Superior temporal gyrus (tissue), 1 donor: ENCODE results near the gene ANGPTL8.
A peak's percentile ranks its signal among the peaks of the same experiment; 100 is the strongest.

Experiments
- DNase-seq: peaks from one replicate; pipeline ENCODE4 v3.0.0-alpha.2; 2016; ENCODE audit errors: extremely low spot score

ANGPTL8 gene

DNA sequence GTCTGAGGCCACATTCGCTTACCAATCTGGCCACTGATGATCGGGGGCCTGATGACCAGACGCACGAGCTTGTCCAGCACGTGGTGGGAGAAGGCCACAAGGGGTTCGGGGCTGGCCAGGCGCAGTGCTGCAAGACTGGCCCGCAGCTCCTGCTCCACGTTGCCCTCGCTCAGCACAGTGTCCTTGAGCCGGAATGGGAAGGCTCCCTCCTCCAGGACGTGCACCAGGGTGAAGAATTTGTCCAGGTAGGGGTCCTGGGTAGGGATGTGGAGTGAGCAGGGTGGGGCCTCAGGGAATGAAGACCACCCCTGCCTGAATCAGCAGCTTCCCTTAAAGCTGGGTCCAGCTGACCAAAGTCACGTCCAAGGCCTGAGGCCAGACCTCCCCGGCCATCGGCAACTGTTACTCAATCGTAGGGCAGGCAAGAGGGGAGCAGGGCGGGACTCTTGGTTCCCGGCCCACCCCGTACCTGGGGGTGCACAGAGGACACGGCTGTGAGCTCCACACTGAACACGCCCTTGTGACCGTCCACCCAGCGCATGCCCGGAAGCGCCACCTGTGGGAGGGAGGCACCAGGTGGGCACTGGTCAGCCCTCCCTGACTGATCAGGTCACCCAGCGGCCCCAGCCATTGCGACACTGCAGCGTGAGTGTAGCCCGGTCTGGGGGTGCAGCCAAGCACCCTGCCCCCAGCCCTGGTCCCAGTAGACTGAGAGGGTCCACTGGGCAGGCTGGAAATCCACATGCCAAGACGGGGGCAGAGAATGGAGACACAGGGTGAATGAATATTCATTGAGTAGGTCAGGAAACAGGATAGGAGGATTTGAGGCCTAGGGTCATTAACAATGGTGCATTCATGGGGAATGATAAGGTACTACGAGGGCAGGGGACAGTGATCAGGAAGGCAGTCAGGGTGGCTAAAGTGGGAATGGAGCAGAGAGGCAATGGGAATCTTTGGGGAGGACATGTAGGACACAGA lies 2.8 kb upstream of the ANGPTL8 start:
- DNase-seq: no peak

DNA sequence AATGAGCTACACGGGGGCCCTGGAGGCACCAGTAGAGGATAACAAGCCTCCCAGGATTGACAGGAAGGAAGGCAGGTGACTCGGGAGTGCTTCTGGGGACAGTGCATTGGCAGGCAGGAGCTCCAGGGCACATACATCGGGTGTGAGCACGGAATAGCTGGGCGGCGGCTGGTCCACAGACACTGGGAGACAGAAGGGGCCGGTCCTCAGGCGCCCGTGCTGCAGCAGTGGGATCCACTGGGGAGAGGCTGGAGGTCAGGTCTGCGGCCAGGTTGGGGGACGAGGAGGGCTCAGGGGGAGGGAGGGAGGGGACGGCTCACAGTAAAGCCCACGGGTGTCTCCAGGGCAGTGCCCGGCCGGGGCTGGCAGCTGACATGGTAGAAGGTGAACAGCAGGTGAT lies 2.1 kb upstream of the ANGPTL8 start:
- no peak for DNase-seq

DNA sequence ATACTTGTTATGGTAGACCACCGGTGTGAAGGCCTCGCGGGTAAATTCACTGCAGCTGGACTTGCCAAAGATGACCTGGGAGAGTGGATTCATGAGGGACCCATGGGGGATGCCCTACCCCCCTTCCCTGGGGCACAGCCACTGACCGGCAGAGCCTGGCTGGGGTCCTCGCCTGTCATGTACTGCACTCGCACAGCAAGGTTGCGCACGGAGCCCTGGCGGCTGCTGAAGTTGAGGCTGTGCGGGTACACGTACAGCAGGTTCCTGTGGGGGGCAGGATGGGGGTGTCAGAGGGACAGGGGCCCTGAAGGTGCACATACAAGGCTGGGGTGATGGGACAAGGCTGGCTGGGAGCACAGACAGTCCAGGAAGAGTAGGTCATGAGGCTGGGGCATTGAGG lies 1.4 kb upstream of the ANGPTL8 start:
- DNase-seq: no peak

DNA sequence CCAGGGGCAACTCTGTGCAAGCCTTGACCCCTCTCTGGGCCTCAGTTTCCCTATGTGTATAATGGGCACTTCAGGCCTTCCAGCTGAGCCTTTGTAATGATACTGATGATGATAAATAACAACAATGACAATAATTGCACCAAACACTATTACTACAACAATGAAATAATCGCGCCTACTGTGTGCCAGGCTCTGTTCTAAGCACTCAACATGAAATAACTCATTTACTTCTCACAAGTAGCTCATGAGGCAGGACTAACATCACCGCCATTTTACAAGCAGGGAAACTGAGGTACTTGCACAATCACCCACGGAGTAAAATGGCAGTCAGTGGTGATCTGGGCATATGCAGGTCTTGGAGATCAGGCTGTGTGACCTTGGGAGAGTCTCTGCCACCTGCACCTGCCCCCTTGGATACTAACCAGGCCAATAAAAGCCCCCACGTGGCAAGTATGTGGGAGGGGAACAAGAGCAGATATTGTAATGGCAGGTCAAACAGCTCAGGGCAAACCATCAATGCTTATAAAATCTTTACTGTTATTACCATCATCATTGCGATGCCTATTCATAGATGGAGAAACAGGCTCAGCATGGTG lies 540 bp upstream of the ANGPTL8 start:
- no peak for DNase-seq

DNA sequence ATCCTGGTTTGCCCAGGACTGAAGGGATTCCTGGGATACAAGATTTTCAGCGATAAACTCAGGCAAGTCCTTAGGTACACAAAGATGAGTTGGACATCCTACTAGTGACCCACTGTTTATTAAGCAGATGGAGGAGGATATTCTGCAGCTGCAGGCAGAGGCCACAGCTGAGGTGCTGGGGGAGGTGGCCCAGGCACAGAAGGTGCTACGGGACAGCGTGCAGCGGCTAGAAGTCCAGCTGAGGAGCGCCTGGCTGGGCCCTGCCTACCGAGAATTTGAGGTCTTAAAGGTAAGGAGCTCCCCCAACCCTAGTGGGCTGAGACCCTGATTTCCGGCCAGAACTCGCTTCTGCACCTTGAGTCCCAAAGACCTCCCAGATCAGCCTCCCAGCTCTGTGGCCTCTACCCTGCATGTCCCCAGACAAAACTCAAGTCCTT lies 607 bp downstream of the ANGPTL8 start:
- DNase-seq: no peak

DNA sequence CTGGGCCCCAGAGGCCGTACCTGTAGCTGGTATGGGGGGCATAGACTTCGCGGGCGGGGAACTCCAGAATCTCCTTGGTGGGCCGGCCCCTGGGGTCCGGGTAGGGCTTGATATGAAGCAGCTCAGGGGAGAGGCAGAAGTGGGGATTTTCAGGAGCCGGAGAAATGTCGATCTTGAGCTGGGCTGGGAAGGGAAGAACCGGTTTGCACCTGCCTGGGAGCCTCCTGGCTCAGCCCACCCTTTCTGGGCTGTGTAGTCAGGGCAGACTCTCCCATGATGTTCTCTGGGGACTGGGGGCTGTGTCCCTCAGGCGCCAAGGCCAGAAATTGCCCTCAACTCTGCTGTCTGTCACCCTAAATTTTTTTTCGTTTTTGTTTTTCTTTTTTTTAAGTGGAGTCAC lies 2.6 kb downstream of the ANGPTL8 start:
- no peak for DNase-seq

DNA sequence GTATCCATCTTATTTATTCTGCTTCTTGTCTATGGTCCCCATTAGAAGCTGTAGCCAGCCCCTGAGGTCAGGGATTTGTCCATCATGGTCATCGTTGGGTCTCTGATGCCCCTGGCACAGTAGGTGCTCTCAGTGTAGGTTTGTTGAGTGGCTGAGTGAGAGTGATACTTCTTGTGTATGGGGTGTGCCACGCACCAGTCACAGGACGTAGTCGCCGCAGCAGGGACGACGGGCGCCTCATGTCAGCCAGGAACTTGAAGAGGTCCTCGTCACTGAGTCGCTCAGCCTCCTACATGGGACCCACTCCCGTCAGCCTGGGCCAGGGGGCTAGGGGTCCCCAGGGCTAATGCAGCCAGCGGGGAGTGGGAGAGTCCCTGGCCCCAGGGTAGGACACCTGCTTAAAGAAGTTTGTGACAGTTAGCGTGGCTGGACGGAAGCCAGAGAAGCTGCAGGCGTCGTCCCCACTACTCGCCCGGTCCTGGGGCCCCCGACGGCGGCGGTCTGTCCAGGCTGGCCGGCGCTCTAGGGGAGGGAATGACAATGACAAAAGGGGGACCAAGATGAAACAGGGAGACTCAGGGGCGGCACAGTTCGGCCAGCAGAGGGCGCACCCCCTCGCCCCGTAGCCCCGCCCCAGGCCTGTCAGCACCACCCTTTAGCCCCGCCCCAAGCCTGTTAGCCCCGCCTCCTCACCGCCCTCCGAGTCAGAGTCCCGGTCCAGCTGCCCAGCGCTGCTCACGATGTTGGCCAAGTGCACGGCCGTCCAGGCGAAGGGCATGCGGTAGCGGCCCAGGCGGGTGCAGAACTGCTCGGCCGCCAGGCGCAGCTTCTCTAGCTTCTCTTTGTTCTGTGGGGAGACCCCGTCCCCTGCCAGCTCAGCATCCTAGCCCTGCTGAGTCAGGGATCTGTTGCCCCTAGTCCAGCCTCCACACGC lies 3.7 kb downstream of the ANGPTL8 start:
- peak; percentile 75 for DNase-seq

DNA sequence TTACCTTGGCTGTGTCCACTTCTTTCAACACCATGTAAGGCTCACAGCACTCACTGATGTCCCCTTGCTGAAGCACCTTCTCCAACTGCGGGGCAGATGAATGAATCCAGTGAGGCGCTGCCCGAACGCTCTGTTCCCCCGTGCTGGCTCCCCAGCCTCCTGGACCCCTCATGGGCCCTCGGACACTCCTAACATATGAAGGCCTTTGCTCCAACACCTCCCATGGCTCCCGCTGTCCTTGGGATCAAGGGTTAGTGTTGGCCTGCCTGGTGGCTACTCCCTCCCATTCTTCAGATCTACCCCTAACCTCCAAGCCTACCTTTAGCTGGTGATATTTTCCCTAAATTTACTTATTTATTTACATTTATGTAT lies 4.4 kb downstream of the ANGPTL8 start:
- DNase-seq: no peak

DNA sequence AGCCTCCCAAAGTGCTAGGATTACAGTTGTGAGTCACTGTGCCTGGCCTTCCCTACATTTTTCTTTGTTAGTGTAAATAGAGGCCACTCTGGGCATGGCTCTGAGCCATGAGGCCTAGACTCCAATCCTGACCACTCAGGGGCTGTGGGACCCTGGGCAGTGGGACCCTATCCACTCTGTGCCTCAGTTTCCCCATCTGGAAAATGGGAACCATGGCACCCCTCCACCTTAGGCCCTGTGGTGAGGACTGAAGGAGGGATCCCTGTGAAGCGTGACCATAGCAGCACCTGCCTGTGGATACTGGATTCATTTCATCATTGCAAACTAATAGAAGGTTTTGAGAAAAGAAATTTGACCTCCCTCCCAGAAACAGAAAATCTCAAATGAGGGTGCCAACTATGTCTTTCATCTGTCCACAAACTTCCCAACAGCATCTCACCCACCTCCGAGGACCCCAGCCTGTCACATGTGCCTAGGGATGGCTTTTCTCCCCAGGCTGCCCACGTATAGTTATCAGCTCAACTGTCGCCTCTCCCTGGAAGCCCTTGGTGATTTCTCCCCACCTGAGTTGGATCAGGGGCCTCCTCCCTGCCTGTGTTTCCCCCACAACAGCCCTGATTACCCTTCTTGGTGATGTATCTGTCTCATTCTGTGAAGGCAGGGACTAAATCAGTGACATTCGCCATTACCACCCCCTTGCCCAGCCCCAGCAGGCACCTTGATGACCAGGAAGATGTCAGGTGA lies 5.6 kb downstream of the ANGPTL8 start:
- no peak for DNase-seq

DNA sequence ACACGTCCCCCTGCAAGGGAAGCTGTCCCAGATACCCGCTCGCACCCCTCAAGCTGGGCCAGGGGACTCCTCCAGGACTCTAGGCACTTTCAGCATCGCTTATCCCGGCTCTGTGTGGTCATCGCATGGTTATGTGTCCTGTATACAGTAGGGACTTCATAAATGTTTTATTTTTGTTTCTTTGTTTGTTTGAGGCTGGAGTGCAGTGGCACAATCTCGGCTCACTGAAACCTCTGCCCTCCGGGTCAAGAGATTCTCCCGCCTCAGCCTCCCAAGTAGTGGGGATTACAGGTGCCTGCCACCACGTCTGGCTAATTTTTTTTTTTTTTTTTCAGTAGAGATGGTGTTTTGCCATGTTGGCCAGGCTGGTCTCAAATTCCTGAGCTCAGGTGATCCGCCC lies 7.5 kb downstream of the ANGPTL8 start:
- DNase-seq: no peak

DNA sequence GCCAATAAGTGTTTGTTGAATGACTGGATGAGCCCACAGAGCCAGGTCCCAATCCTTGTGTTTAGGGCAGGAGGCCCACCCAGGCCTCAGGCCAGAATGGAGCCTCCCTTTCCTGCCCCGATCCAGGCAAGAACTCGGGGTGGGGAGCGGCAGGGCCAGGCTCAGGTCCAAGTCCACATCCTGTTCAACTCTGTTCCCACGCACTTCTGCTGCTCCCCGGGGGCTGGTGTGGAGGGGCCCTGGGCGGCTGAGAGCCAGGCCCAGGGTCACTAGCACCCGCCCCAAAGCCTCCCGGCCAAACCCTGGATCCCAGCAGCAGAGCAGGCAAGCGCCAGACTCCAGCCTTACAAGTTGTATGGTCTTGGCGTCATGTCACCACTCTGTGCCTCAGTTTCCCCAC lies 8.0 kb downstream of the ANGPTL8 start:
- no peak for DNase-seq

DNA sequence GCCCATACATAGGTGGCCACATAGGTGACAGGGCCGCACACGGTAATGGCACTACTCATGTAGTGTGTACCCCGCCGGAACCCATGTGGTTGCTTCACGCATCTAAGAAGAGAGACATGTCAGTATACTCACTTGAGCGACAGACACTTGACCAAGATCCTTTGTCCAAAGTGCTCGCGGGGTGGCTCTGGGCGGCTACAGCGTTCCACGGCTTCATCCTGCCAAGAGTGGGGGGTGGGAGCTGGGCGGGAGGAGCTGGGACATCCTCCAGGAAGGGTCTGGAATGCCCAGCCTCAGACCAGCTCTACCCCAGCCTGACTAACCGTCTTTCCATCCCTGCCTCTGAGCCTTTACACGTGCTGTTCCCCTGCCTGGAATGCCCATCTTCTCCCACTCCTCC lies 8.5 kb downstream of the ANGPTL8 start:
- no peak for DNase-seq

DNA sequence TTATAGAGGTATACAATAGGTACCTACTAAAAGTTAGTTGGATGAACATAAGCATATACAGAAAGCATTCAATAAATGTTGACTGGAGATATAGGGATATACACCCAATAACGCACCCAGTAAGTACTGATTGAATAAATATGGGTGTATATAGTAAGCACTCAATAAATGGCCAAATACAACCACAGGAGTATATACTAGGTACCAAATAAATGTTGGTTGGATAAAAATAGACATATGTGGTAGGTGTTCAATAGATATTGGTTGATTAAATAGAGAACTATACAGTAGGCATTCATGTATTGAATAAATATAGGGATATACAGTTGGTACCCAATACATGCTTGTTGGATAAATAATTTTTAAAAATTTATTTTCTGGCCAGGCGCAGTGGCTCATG lies 9.4 kb downstream of the ANGPTL8 start:
- no peak for DNase-seq

DNA sequence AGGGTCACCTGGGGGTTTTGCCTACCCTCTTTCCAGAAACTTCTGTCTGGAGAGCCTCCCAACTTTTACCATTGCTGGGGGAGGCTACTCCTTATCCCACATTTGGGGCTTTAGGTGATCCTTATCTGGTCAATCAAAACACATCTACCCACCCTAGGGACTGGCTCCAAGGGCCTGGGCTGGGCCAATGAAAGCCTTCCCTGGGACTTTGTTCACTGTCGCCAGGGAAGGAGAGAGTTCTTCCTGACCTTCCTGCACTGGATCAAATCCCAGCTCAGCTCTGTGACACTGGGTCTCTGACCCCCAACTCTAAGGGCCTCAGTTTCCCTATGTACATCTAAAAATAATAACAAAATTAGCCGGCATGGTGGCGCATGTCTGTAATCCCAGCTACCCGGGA lies 11.8 kb downstream of the ANGPTL8 start:
- no peak for DNase-seq

DNA sequence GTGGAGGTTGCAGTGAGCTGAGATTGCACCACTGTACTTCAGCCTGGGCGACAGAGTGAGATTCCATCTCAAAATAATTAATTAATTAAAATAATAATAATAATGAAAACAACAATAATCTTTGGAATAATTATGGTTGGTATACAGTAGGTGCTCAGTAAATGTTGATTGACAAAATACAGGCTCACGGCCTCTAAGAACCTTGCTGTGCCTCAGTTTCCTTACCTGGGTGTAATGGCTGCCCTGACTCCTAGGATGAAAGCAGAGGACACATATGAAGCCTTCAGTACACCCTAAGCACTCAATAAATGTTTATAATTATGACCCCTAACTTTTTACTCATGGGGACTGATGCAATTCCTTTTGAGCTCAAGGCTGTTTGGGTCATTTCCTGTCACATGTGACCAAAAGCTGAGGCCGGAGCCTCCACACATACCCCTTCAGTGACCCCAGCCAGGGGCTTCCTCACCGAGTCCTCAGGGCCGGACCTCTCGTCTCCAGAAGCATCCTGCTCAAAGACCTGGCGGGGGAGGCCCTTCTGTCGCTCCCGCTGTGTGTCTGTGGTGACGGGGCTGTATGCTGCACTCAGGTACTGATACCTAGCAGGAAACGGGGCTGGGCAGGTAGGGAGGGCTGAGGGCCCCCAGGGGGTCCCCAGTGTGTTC lies 12.4 kb downstream of the ANGPTL8 start:
- no peak for DNase-seq

DNA sequence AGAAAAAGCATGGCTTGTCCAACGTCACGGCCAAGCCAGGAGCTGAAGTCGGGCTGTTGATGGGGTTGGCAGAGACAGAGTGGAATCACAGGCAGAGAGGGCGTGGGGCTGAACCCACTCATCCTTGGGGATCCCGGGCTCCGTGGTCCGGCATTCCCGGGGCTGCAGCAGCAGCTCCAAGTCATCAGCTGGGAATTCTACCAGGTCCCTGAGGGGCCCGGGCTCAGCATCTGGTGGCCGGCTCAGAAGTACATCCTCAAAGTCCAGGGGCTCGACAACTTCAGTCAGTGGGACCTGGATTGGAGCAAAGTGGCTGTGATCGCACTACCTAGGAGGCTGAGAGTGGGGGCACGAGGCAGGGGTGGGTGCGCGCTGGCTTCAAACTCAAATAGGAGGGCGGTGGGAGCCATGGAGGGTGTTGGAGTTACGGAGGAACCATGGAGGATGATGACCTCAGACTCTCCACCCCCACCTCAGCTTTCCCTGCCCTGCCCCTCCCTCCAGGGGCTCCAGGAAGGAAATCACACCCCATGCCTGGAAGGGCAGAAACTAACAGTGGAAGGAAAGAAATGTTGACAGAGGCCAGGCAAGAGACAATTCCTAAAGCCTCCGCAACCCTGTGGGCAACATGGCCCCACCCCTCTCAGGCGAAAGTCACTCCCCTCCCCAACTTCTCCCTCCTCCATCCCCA lies 13.4 kb downstream of the ANGPTL8 start:
- DNase-seq: no peak

DNA sequence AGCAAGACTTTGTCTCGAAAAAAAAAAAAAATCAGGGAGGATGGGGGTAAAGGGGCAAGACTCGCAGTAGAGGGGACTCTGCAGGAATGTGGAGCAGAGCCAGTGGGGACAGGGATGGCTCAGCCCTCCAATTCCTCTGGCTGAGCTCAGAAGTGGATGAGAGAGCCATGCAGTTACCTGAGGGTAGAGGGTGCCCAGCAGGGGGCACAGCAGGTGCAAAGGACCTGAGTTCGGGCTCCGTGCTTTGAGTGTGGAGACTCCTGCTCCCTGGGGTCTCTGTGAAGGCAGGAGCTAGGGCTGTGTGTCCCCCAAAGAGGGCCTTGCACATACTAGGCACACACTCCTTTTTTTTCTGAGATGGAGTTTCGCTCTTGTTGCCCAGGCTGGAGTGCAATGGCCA lies 15.2 kb downstream of the ANGPTL8 start:
- DNase-seq: no peak

DNA sequence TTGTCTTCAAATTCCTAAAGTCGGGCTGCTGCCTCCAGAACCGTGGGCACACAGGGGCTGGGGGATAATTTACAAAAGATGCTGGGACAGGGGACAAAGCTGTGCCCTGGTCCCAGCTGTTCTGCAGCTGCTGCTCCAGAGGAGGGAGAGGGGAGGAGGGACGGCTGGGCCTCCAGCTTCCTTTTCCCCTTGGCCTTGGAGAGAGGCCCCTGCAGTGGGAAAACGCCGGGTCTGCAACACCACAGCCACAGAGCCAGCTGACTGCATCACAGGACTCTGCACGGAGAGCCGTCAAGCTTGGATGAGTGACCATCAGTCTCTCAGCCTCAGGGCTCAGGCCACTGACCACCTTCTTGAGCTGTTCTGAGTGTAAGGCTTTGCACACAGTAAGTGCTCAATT lies 16.8 kb downstream of the ANGPTL8 start:
- DNase-seq: no peak

DNA sequence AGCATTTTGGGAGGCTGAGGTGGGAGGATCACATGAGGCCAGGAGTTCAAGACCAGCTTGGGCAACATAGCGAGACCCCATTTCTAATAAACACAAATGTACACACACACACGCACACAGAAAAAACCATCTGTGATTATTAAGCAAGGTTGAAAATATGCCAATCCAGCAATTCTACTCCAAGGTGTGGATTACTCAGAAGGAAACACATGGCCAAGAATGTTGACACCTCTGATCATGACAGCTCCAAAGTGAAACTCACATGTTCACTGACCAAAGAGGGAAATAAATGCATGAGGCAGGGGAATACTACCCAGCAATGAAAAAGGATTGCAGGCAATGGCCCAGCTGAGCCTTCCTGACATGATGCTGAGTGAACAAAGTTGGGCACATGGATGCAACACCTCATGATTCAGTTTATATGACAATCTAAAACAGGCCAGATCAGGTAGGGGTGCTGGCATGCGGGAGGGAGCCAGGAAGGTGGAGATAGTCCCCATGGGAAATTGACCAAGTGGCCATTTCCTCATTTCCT lies 18.5 kb downstream of the ANGPTL8 start:
- no peak for DNase-seq

DNA sequence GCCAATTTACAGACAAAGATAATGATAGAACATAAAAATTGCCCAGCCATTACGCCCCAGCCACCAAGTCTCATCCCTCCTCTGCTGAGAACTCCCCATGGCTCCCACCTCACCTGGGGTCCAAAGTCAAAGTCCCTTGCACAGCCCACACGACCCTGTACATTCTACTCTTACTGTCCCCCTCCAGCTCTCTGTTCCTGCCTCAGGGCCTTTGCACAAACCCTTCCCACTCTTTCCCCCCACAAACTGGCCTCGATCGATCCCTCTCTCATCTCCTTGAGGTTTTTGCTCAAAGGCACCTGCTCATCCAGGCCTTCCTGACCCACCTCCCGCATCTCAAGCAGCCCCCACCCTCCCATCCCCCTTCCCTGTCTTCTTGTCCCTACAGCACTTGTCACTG lies 21.6 kb downstream of the ANGPTL8 start:
- no peak for DNase-seq
